Activated effector memory CD4-positive, alpha-beta T cell treated with anti-CD3 and anti-CD28 coated beads, Interleukin-2, amount 50 U/mL, for 16 hours (primary cell): ENCODE data around the gene PPP1R36.
A peak's percentile ranks its signal among the peaks of the same experiment; 100 is the strongest.
"Not testable (repeated sequence)": the region's sequence is repeated elsewhere in the genome, so short reads cannot be mapped to it uniquely, and the experiment has no call there.

ENCODE experiments used
- DNase-seq: peaks from one replicate; pipeline ENCODE4 v3.0.0-alpha.2; 2020

PPP1R36 gene

GRCh38 chr14:64549791-64550620, at the start of gene PPP1R36:
PPP1R36 (plus strand) TSS chr14:64549961; CDS start chr14:64549998, 37 bp downstream.
- DNase-seq, result peak; percentile 78

GRCh38 chr14:64500088-64500487, 49.7 kb upstream of the PPP1R36 start:
- DNase-seq, result no peak

GRCh38 chr14:64501411-64502171, 48.2 kb upstream of the PPP1R36 start:
- peak; percentile 66 for DNase-seq

- peak; percentile 69 for DNase-seq
Observed at GRCh38 chr14:64502456-64502855, 47.3 kb upstream of the PPP1R36 start.

- peak; percentile 72 for DNase-seq
Observed at GRCh38 chr14:64502887-64503433, 46.8 kb upstream of the PPP1R36 start.

- DNase-seq, result peak; percentile 99
Observed at GRCh38 chr14:64503434-64504309, 46.1 kb upstream of the PPP1R36 start, which contains the start of gene ZBTB25. ZBTB25 (minus strand) TSS chr14:64503838; CDS start chr14:64490533, 13,305 bp downstream.

- peak; percentile 95 for DNase-seq
Observed at GRCh38 chr14:64504310-64504896, 45.4 kb upstream of the PPP1R36 start, which contains the start of gene ZBTB1. ZBTB1 (plus strand) TSS chr14:64504770; CDS start chr14:64521505, 16,735 bp downstream.

- peak; percentile 94 for DNase-seq
Observed at GRCh38 chr14:64504897-64505794, 44.6 kb upstream of the PPP1R36 start.

GRCh38 chr14:64506721-64507120, 43.0 kb upstream of the PPP1R36 start:
- DNase-seq, result no peak

- peak; percentile 80 for DNase-seq
Observed at GRCh38 chr14:64507376-64508156, 42.2 kb upstream of the PPP1R36 start.

GRCh38 chr14:64508215-64508776, 41.5 kb upstream of the PPP1R36 start:
- DNase-seq, result no peak

GRCh38 chr14:64509036-64509435, 40.7 kb upstream of the PPP1R36 start:
- no peak for DNase-seq

GRCh38 chr14:64510825-64511671, 38.7 kb upstream of the PPP1R36 start:
- DNase-seq, result peak; percentile 86

GRCh38 chr14:64513271-64513670, 36.5 kb upstream of the PPP1R36 start:
- DNase-seq, result no peak

- DNase-seq, result no peak
Observed at GRCh38 chr14:64515053-64515452, 34.7 kb upstream of the PPP1R36 start.

GRCh38 chr14:64516969-64517368, 32.8 kb upstream of the PPP1R36 start:
- no peak for DNase-seq

GRCh38 chr14:64517667-64518066, 32.1 kb upstream of the PPP1R36 start:
- DNase-seq, result not testable (repeated sequence)

- no peak for DNase-seq
Observed at GRCh38 chr14:64518229-64518628, 31.5 kb upstream of the PPP1R36 start.

GRCh38 chr14:64520699-64521098, 29.1 kb upstream of the PPP1R36 start:
- no peak for DNase-seq
